HepG2 (cell line): Measurements from ENCODE around the gene ALPI. TPM values are rescaled to one million over a fixed set of nuclear protein-coding genes. Genes with fewer than 3 reads are reported as not detected.

Source experiments
- ATAC-seq: fragments of 200-7000 bp; cut with Tn5 transposase; 3 replicates; pipeline ENCODE4 v1.9.1; 2020; ENCODE audit warnings: mild to moderate bottlenecking, moderate library complexity
- BruUV-seq: library from RNA; stranded (reverse); fragments of 400-500 nt; replicated peaks from 2 replicates; lab custom pipeline; 2021; lab: Mats Ljungman, UMichigan
- CTCF ChIA-PET: fragments of 300-600 bp; formaldehyde crosslinking; extraction: SDS; loops from one replicate; lab custom pipeline; 2021; ENCODE audit warnings: low total read pairs, inconsistent platforms, low intra/inter-chr PET ratio; lab: Yijun Ruan, JAX
- POLR2A ChIA-PET: fragments of 350-600 bp; sonication (Branson Sonifier 250); formaldehyde crosslinking; loops from one replicate; lab custom pipeline; 2020; ENCODE audit warnings: antibody characterized with exemption, inconsistent platforms; lab: Yijun Ruan, JAX
- DNase-seq: peaks from one replicate; pipeline ENCODE4 v3.0.0-alpha.2; 2015; ENCODE audit warnings: low spot score
- FAIRE-seq: peaks from 3 replicates; lab custom pipeline; 2011; peaks lifted over from hg19 to GRCh38; lab: Jason Lieb, UNC
- H2AFZ ChIP-seq: one replicate; pipeline ENCODE4 v1.6.1; 2011; ENCODE audit warnings: low read length, inconsistent platforms
- H3K27ac ChIP-seq: fragments of 300-600 bp; 3 replicates; pipeline ENCODE4 v1.8.0; 2011; ENCODE audit warnings: mixed run types, mild to moderate bottlenecking, mixed read lengths, low read length, inconsistent platforms; ENCODE audit not compliant: insufficient read depth; ENCODE audit errors: extremely low read length
- H3K27me3 ChIP-seq, 2 experiments: fragments of 200-600 bp in 1 of 2; 2 replicates in 1 of 2; 3 replicates in 1 of 2; pipeline versions ENCODE4 v1.6.0 to v1.8.0; 2011; ENCODE audit warnings: low read length in 2 of 2, mild to moderate bottlenecking in 2 of 2, moderate library complexity in 2 of 2, inconsistent platforms in 1 of 2; ENCODE audit not compliant: insufficient read depth in 2 of 2, control insufficient read depth in 1 of 2
- H3K36me3 ChIP-seq, 2 experiments: fragments of 200-600 bp in 1 of 2; replicated peaks in 1 of 2; 2 replicates in 1 of 2; 3 replicates in 1 of 2; pipeline versions ENCODE4 v1.5.1 to v1.8.0; 2011; ENCODE audit warnings: low read length in 2 of 2, inconsistent platforms in 1 of 2; ENCODE audit not compliant: insufficient read depth in 2 of 2, control insufficient read depth in 1 of 2
- H3K4me1 ChIP-seq: 2 replicates; pipeline ENCODE4 v1.5.1; 2012; ENCODE audit warnings: low read length, inconsistent platforms; ENCODE audit not compliant: insufficient read depth
- H3K4me2 ChIP-seq: 2 replicates; pipeline ENCODE4 v1.6.0; 2011; ENCODE audit warnings: low read depth, low read length, inconsistent platforms
- H3K4me3 ChIP-seq, 3 experiments: fragments of 200-600 bp in 1 of 3; sonication (generic), shearing (Covaris generic) in 1 of 3; replicated peaks in 1 of 3; 2 replicates each; pipeline ENCODE4 v1.5.1; 2011 to 2016; ENCODE audit warnings: low read length in 3 of 3, inconsistent platforms in 2 of 3, low read depth in 2 of 3, mild to moderate bottlenecking in 2 of 3, control low read depth in 1 of 3, mixed read lengths in 1 of 3; ENCODE audit not compliant: insufficient read depth in 1 of 3
- H3K79me2 ChIP-seq: one replicate; pipeline ENCODE4 v1.6.1; 2011; ENCODE audit warnings: low read length, inconsistent platforms; ENCODE audit not compliant: insufficient read depth
- H3K9ac ChIP-seq: 2 replicates; pipeline ENCODE4 v1.6.0; 2011; ENCODE audit warnings: mild to moderate bottlenecking, low read depth, low read length, inconsistent platforms; ENCODE audit not compliant: insufficient read depth
- H3K9me3 ChIP-seq: 2 replicates; pipeline ENCODE4 v1.5.1; 2012; ENCODE audit warnings: mild to moderate bottlenecking, low read length
- H4K20me1 ChIP-seq: 2 replicates; pipeline ENCODE4 v1.6.0; 2011; ENCODE audit warnings: inconsistent platforms, mild to moderate bottlenecking, low read length, moderate library complexity; ENCODE audit not compliant: insufficient read depth
- AHR ChIP-seq: IDR thresholded peaks from 2 replicates; pipeline ENCODE4 v1.6.1; 2018; ENCODE audit warnings: missing genetic modification reagents, missing compliant biosample characterization
- DBP ChIP-seq: sonication (generic); formaldehyde crosslinking; IDR thresholded peaks from 2 replicates; pipeline ENCODE4 v1.4.0; 2020; ENCODE audit warnings: missing genetic modification reagents; ENCODE audit errors: not compliant biosample characterization
- ETV6 ChIP-seq: sonication (generic); formaldehyde crosslinking; conservative IDR thresholded peaks from 2 replicates; pipeline ENCODE4 v1.4.0; 2020; ENCODE audit warnings: missing genetic modification reagents
- HNRNPUL1 ChIP-seq: fragments of 200-400 bp; formaldehyde crosslinking; IDR thresholded peaks from 2 replicates; pipeline ENCODE4 v1.6.1; 2017; ENCODE audit warnings: low read depth, mild to moderate bottlenecking, low read length, moderate library complexity
- THAP8 ChIP-seq: sonication (generic); formaldehyde crosslinking; IDR thresholded peaks from 2 replicates; pipeline ENCODE4 v1.5.1; 2020; ENCODE audit warnings: missing genetic modification reagents, mild to moderate bottlenecking, borderline replicate concordance
- ZBTB1 ChIP-seq: sonication (generic); formaldehyde crosslinking; IDR thresholded peaks from 2 replicates; pipeline ENCODE4 v1.4.0; 2020; ENCODE audit warnings: missing genetic modification reagents, borderline replicate concordance
- ZNF224 ChIP-seq: sonication (generic); formaldehyde crosslinking; IDR thresholded peaks from 2 replicates; pipeline ENCODE4 v1.5.0; 2020; ENCODE audit warnings: mild to moderate bottlenecking, missing genetic modification reagents
- ZNF572 ChIP-seq: sonication (generic); formaldehyde crosslinking; IDR thresholded peaks from 2 replicates; pipeline ENCODE4 v1.5.1; 2020; ENCODE audit warnings: mild to moderate bottlenecking, missing genetic modification reagents
- ZNF710 ChIP-seq: sonication (generic); formaldehyde crosslinking; IDR thresholded peaks from 2 replicates; pipeline ENCODE4 v1.5.0; 2020; ENCODE audit warnings: mild to moderate bottlenecking, missing genetic modification reagents, borderline replicate concordance
- ZNF770 ChIP-seq: sonication (generic); formaldehyde crosslinking; IDR thresholded peaks from 2 replicates; pipeline ENCODE4 v1.5.0; 2020; ENCODE audit warnings: mild to moderate bottlenecking, missing genetic modification reagents
- WGBS: methylation state at CpG from one replicate; pipeline ENCODE4 v1.1.6; 2017; ENCODE audit warnings: low lambda C conversion rate; 5-methylcytosine and 5-hydroxymethylcytosine counted together
- in situ Hi-C: cut with HindIII; loops from 2 replicates; pipeline ENCODE4 v1.10.0; 2017; ENCODE audit warnings: low pct_unique_long_range_greater_than_20kb; ENCODE audit not compliant: extremely low pct_ligation_motif_present
- intact Hi-C: fragments of 100-400 bp; cut with micrococcal nuclease; formaldehyde crosslinking; loops from one replicate; pipeline ENCODE4 v1.10.0; 2022; ENCODE audit not compliant: unreplicated experiment
- polyA plus RNA-seq, 8 experiments: library from polyadenylated mRNA; depleted of rRNA in 3 of 8; stranded (reverse) in 7 of 8; unstranded in 1 of 8; fragments of >200 nt; fragmentation: Illumina TruSeq in 4 of 8; extraction: Trizol in 4 of 8; gene quantifications; 2 replicates each; pipeline versions ENCODE4 v1.2.1 to v1.2.3, GENCODE V29; 2011 to 2016; ENCODE audit warnings: low read depth in 4 of 8, missing spikeins in 1 of 8, mixed read lengths in 1 of 8; ENCODE audit not compliant: insufficient read depth in 1 of 8
- total RNA-seq, 5 experiments: library from RNA; depleted of rRNA; stranded (reverse); fragments of >200 nt; fragmentation: Illumina TruSeq; extraction: Trizol; gene quantifications; 2 replicates each; pipeline ENCODE4 v1.2.3, GENCODE V29; 2016; ENCODE audit warnings: low read depth in 1 of 5

The ALPI gene
- total and polyA plus RNA-seq, 2 of the 13 experiments (the other 11 are each of a cell fraction or from before 2014, with no cell fraction given), result not detected

GRCh38 chr2:232490221-232491138, 34.5 kb downstream of the ALPI start:
- ATAC-seq, result no peak
- Histone ChIP-seq H3K36me3 (no peaks in the 10 kb centered on the region), H3K27ac (no peak overlapping the region), H4K20me1 (no peaks in the 10 kb centered on the region), H3K79me2 (no peaks in the 10 kb centered on the region), H2AFZ (no peak overlapping the region), H3K4me1 (no peaks in the 10 kb centered on the region), H3K9me3 (no peaks in the 10 kb centered on the region), H3K4me3 (no peak overlapping the region), H3K4me2 (no peak overlapping the region), H3K9ac (no peak overlapping the region), H3K27me3 (peaks cover 25 to 92% of the 10 kb centered on the region in 2 experiments)
- ChIA-PET CTCF (no interaction called here), POLR2A (no interaction called here)
- in situ Hi-C loops (no loop called here), intact Hi-C loops (no loop called here)
- BruUV-seq, result no TSS peak
- no peak for FAIRE-seq
- WGBS, result 21% methylated on average over 30 of the region's 30 CpGs
- no peak for DNase-seq
- no peak for TF ChIP-seq ZNF224
- peak; percentile 45; the same call in 1 of the 2 replicates for TF ChIP-seq ZNF770
- TF ChIP-seq, all 625 proteins: peak for 1

- FAIRE-seq (no peak), DNase-seq (no peak), ATAC-seq (no peak)
- Histone ChIP-seq H4K20me1 (no peaks in the 10 kb centered on the region), H3K27ac (no peak overlapping the region), H2AFZ (no peak overlapping the region), H3K4me3 (no peak overlapping the region), H3K36me3 (no peaks in the 10 kb centered on the region), H3K9ac (no peak overlapping the region), H3K79me2 (no peaks in the 10 kb centered on the region), H3K27me3 (peaks cover 25 to 91% of the 10 kb centered on the region in 2 experiments), H3K9me3 (no peaks in the 10 kb centered on the region), H3K4me1 (no peaks in the 10 kb centered on the region), H3K4me2 (no peak overlapping the region)
- ChIA-PET POLR2A (no interaction called here), CTCF (no interaction called here)
- intact Hi-C loops (no loop called here), in situ Hi-C loops (no loop called here)
- no TSS peak for BruUV-seq
- 34% methylated on average over 9 of the region's 12 CpGs for WGBS
- TF ChIP-seq ZNF710 (CRISPR knock-in tag) (no peak), AHR (CRISPR knock-in tag) (no peak), THAP8 (no peak), DBP (CRISPR knock-in tag) (no peak), ETV6 (CRISPR knock-in tag) (no peak), ZBTB1 (CRISPR knock-in tag) (no peak), ZNF572 (CRISPR knock-in tag) (no peak), HNRNPUL1 (no peak)
These were observed 35.3 kb downstream of the ALPI start for GRCh38 chr2:232491139-232491780.
